ENCODE results near the gene NUP85. TPM values are rescaled to one million over a fixed set of nuclear protein-coding genes. Genes with fewer than 3 reads are reported as not detected.
A peak's percentile ranks its signal among the peaks of the same experiment; 100 is the strongest.
"Not testable (repeated sequence)": the region's sequence is repeated elsewhere in the genome, so short reads cannot be mapped to it uniquely, and the experiment has no call there.

NUP85 gene
- total RNA-seq, 2 experiments from 2014 or later = 135 TPM

DNA sequence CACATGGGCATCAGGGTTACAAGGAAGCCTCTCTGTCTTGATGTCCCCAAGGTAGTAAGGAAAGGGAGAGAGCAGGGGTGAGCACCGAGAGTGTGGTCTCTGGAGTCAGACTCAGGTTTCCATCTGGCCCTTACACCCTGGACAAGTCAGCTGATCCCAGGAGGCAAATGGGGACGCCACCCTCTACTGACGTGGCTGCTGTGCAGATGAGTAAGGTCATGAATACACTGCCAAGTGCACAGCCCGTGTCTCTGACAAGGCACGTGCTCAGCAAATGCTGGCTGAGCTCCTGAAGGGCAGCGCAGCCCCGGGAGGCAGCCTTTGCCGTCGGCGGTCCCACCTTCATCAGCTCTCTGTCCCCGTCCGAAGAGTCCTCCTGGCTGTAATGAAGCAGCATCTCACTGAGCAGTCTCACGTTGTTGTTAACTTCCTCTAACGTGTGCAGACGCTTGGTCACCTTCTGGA is 36.5 kb downstream of the NUP85 start:
- H3K4me1 Mint-ChIP-seq (ENCODE audit: low read depth) = peaks cover 39% of the 10 kb centered on the region
- DNase-seq (no peak), ATAC-seq (no peak)
- CTCF ChIA-PET = interaction anchor here (1.0 to 5.7 kb wide), 6 partner anchors 7 to 281 kb away, joined by 4 to 56 read pairs (median 8); partner anchors contain the start of genes GGA3, MIF4GD and MRPS7
- H3K9me3 Mint-ChIP-seq (ENCODE audit: insufficient read depth) = no peaks in the 10 kb centered on the region
- peak overlapping the region; percentile 86 for H3K27ac Mint-ChIP-seq
- H3K4me3 Mint-ChIP-seq = no peak overlapping the region
- POLR2A ChIA-PET = interaction anchor here (1.6 kb wide), 1 partner anchor 29 kb away, joined by 4 read pairs; the partner anchor contains the start of gene MIF4GD
- no peaks in the 10 kb centered on the region for H3K27me3 Mint-ChIP-seq (ENCODE audit: low read depth)
- peaks cover 65% of the 10 kb centered on the region for H3K36me3 Mint-ChIP-seq (ENCODE audit: low read depth)

GRCh38 chr17:75242461-75243042 is 37.1 kb downstream of the NUP85 start:
- H3K36me3 Mint-ChIP-seq (ENCODE audit: low read depth) = peaks cover 62% of the 10 kb centered on the region
- no peaks in the 10 kb centered on the region for H3K27me3 Mint-ChIP-seq (ENCODE audit: low read depth)
- H3K4me3 Mint-ChIP-seq = no peak overlapping the region
- ATAC-seq (no peak), DNase-seq (no peak)
- no peaks in the 10 kb centered on the region for H3K9me3 Mint-ChIP-seq (ENCODE audit: insufficient read depth)
- ChIA-PET POLR2A (interaction anchor here (1.6 kb wide), 2 partner anchors 29 to 214 kb away, joined by 4 to 5 read pairs; partner anchors contain the start of genes MIF4GD and TMEM94), CTCF (interaction anchor here (1.0 to 5.7 kb wide), 6 partner anchors 7 to 281 kb away, joined by 4 to 56 read pairs (median 8); partner anchors contain the start of genes GGA3, MIF4GD and MRPS7)
- peak overlapping the region; percentile 86 for H3K27ac Mint-ChIP-seq
- peaks cover 39% of the 10 kb centered on the region for H3K4me1 Mint-ChIP-seq (ENCODE audit: low read depth)

- Mint-ChIP-seq H3K9me3 (ENCODE audit: insufficient read depth) (no peaks in the 10 kb centered on the region), H3K27me3 (ENCODE audit: low read depth) (no peaks in the 10 kb centered on the region), H3K4me1 (ENCODE audit: low read depth) (peaks cover 36% of the 10 kb centered on the region), H3K4me3 (no peak overlapping the region), H3K27ac (peak overlapping the region; percentile 54), H3K36me3 (ENCODE audit: low read depth) (peaks cover 53% of the 10 kb centered on the region)
- DNase-seq (no peak), ATAC-seq (no peak)
- ChIA-PET CTCF (interaction anchor here (1.3 kb wide), 1 partner anchor 168 kb away, joined by 5 read pairs; no protein-coding TSS in a partner anchor), POLR2A (interaction anchor here (0.6 to 1.6 kb wide), 3 partner anchors 18 to 376 kb away, joined by 3 to 5 read pairs (median 4); partner anchors contain the start of genes MRPS7 and TMEM94)
Measured at GRCh38 chr17:75244133-75244866, 38.8 kb downstream of the NUP85 start.

- peaks cover 53% of the 10 kb centered on the region for H3K36me3 Mint-ChIP-seq (ENCODE audit: low read depth)
- no peak overlapping the region for H3K27ac Mint-ChIP-seq
- ATAC-seq (no peak), DNase-seq (no peak)
- ChIA-PET POLR2A (interaction anchor here (1.4 kb wide), 1 partner anchor 17 kb away, joined by 4 read pairs; the partner anchor contains the start of gene MRPS7), CTCF (interaction anchor here (1.3 kb wide), 1 partner anchor 167 kb away, joined by 5 read pairs; no protein-coding TSS in a partner anchor)
- no peaks in the 10 kb centered on the region for H3K9me3 Mint-ChIP-seq (ENCODE audit: insufficient read depth)
- H3K4me3 Mint-ChIP-seq = no peak overlapping the region
- H3K4me1 Mint-ChIP-seq (ENCODE audit: low read depth) = peaks cover 43% of the 10 kb centered on the region
- no peaks in the 10 kb centered on the region for H3K27me3 Mint-ChIP-seq (ENCODE audit: low read depth)
Measured at GRCh38 chr17:75245011-75245410, 39.5 kb downstream of the NUP85 start.

DNA sequence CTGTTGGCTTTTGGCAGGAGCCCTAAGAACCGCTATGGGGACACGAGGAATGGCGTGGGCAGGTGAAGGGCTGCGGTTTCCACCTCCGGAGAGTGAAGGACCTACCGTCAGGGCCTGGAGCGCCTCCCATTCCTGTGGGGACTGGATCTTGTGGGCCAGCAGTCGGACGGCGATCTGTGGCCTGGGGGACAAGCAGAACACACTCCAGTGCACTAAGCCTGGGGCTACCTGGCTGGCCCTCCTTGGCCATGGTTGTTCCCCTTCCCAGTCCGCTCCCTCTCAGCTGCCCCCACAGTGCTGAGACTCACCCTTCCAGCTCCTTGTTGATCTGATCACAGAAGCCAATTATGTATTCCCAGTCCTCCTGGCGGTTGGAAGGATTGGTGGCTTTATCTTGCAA is 40.9 kb downstream of the NUP85 start:
- DNase-seq (no peak), ATAC-seq (no peak)
- Mint-ChIP-seq H3K27ac (no peak overlapping the region), H3K27me3 (ENCODE audit: low read depth) (no peaks in the 10 kb centered on the region), H3K36me3 (ENCODE audit: low read depth) (peaks cover 45% of the 10 kb centered on the region), H3K9me3 (ENCODE audit: insufficient read depth) (no peaks in the 10 kb centered on the region), H3K4me3 (no peak overlapping the region), H3K4me1 (ENCODE audit: low read depth) (peaks cover 52% of the 10 kb centered on the region)
- CTCF ChIA-PET = interaction anchor here (1.3 to 5.8 kb wide), 3 partner anchors 7 to 166 kb away, joined by 3 to 56 read pairs (median 7); partner anchors contain the start of genes GGA3 and MRPS7
- POLR2A ChIA-PET = interaction anchor here (0.6 kb wide), 2 partner anchors 437 to 530 kb away, joined by 3 to 4 read pairs; no protein-coding TSS in a partner anchor

GRCh38 chr17:75249564-75249963 is 44.1 kb downstream of the NUP85 start:
- ChIA-PET CTCF (interaction anchor here (0.7 to 5.8 kb wide), 10 partner anchors 10 to 341 kb away, joined by 3 to 56 read pairs (median 5); partner anchors contain the start of genes GGA3, GRB2, MIF4GD and MRPL58), POLR2A (interaction anchor here (0.6 to 6.0 kb wide), 8 partner anchors 10 to 668 kb away, joined by 3 to 64 read pairs (median 4); partner anchors contain the start of genes GGA3, MIF4GD, MRPS7 and SUMO2)
- ATAC-seq = no peak
- Mint-ChIP-seq H3K4me3 (peak overlapping the region; percentile 60), H3K4me1 (ENCODE audit: low read depth) (peaks cover 30% of the 10 kb centered on the region), H3K27me3 (ENCODE audit: low read depth) (no peaks in the 10 kb centered on the region), H3K36me3 (ENCODE audit: low read depth) (peaks cover 17% of the 10 kb centered on the region), H3K27ac (peak overlapping the region; percentile 86), H3K9me3 (ENCODE audit: insufficient read depth) (no peaks in the 10 kb centered on the region)
- DNase-seq = no peak

- H3K4me1 Mint-ChIP-seq (ENCODE audit: low read depth) = peaks cover 25% of the 10 kb centered on the region
- H3K27ac Mint-ChIP-seq = peak overlapping the region; percentile 86
- H3K9me3 Mint-ChIP-seq (ENCODE audit: insufficient read depth) = no peaks in the 10 kb centered on the region
- peaks cover 15% of the 10 kb centered on the region for H3K36me3 Mint-ChIP-seq (ENCODE audit: low read depth)
- CTCF ChIA-PET = interaction anchor here (0.7 to 5.8 kb wide), 11 partner anchors 10 to 340 kb away, joined by 3 to 56 read pairs (median 4); partner anchors contain the start of genes GGA3, GRB2, MIF4GD and MRPL58
- DNase-seq = peak; percentile 75
- H3K4me3 Mint-ChIP-seq = peak overlapping the region; percentile 60
- POLR2A ChIA-PET = interaction anchor here (0.6 to 6.0 kb wide), 6 partner anchors 11 to 136 kb away, joined by 3 to 64 read pairs (median 4); partner anchors contain the start of genes GGA3, MIF4GD, MRPS7 and SUMO2
- peak; percentile 94 for ATAC-seq
- no peaks in the 10 kb centered on the region for H3K27me3 Mint-ChIP-seq (ENCODE audit: low read depth)
Measured at GRCh38 chr17:75250009-75250471, 44.6 kb downstream of the NUP85 start.

DNA sequence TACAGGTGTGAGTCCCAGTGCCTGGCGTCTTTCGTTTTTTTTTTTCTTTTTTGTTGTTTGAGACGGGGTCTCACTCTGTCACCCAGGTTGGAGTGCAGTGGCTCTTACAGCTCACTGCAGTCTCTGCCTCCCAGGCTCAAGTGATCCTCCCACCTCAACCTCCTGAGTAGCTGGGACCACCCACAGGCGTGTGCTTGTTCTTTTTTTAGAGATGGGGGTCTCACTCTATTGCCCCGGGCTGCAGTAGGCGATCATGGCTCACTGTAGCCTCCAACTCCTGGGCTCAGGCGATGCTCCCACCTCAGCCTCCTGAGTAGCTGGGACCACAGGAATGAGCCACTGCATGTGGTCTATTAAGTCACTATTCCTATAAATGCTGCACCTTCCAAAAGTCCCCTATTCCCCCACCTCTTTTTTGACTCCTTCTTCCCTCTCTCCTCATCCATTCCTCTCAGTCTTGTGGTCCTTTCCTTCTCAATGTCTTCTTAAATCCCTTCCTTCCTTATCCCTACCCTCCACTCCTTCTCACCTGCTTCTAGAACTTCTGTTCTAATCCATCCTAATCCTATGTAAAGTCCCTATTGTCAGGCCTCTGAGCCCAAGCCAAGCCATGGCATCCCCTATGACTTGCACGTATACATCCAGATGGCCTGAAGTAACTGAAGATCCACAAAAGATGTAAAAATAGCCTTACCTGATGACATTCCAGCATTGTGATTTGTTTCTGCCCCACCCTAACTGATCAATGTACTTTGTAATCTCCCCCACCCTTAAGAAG is 46.7 kb downstream of the NUP85 start:
- Mint-ChIP-seq H3K36me3 (ENCODE audit: low read depth) (peaks cover 4% of the 10 kb centered on the region), H3K27ac (peak overlapping the region; percentile 13), H3K4me1 (ENCODE audit: low read depth) (peaks cover 26% of the 10 kb centered on the region), H3K4me3 (no peak overlapping the region), H3K27me3 (ENCODE audit: low read depth) (no peaks in the 10 kb centered on the region), H3K9me3 (ENCODE audit: insufficient read depth) (no peaks in the 10 kb centered on the region)
- DNase-seq (no peak), ATAC-seq (no peak)
- POLR2A ChIA-PET = interaction anchor here (6.0 kb wide), 1 partner anchor 9 kb away, joined by 64 read pairs; the partner anchor contains the start of genes GGA3 and MRPS7
- CTCF ChIA-PET = interaction anchor here (3.8 to 5.8 kb wide), 3 partner anchors 9 to 19 kb away, joined by 26 to 56 read pairs (median 31); partner anchors contain the start of genes GGA3, MIF4GD and MRPS7

DNA sequence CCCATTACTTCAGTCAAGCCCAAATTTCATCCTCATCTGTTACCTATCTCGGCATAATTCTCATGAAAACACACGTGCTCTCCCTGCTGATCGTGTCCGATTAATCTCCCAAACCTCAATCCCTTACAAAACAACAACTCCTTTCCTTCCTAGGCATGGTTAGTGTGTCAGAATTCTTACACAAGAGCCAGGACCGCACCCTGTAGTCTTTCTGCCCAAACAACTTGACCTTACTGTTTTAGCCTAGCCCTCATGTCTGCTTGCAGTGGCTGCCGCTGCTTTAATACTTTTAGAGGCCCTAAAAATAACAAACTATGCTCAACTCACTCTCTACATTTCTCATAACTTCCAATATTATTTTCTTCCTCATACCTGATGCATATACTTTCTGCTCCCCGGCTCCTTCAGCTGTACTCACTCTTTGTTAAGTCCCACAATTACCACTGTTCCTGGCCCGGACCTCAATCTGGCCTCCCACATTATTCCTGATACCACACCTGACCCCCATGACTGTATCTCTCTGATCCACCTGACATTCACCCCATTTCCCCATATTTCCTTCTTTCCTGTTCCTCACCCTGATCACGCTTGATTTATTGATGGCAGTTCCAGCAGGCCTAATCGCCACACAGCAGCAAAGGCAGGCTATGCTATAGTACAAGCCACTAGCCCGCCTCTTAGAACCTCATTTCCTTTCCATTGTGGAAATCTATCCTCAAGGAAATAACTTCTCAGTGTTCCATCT is 50.6 kb downstream of the NUP85 start:
- H3K27ac Mint-ChIP-seq; H3K9me3 Mint-ChIP-seq (ENCODE audit: insufficient read depth); DNase-seq; ATAC-seq; POLR2A ChIA-PET; H3K4me3 Mint-ChIP-seq; H3K27me3 Mint-ChIP-seq (ENCODE audit: low read depth); H3K36me3 Mint-ChIP-seq (ENCODE audit: low read depth); CTCF ChIA-PET: not testable (repeated sequence)
- H3K4me1 Mint-ChIP-seq (ENCODE audit: low read depth) = peaks cover 34% of the 10 kb centered on the region

DNA sequence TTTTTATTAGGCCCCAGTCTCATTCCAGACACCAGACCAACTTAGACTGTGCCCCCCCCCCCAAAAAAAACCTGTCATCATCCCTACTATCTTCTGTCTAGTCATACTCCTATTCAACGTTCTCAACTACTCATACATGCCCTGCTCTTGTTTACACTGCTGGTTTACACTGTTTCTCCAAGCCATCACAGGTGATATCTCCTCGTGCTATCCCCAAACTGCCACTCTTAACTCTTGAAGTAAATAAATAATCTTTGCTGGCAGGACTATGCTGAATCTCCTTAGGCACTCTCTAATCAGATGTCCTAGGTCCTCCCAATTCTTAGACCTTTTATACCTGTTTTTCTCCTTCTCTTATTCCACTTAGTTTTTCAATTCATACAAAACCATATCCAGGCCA is 51.7 kb downstream of the NUP85 start:
- H3K27me3 Mint-ChIP-seq (ENCODE audit: low read depth); H3K4me3 Mint-ChIP-seq; POLR2A ChIA-PET; CTCF ChIA-PET; DNase-seq; H3K9me3 Mint-ChIP-seq (ENCODE audit: insufficient read depth); H3K27ac Mint-ChIP-seq; ATAC-seq: not testable (repeated sequence)
- Mint-ChIP-seq H3K4me1 (ENCODE audit: low read depth) (peaks cover 32% of the 10 kb centered on the region), H3K36me3 (ENCODE audit: low read depth) (peaks cover 10% of the 10 kb centered on the region)
